ENCODE data around the gene MFAP3. TPM values are rescaled to one million over a fixed set of nuclear protein-coding genes. Genes with fewer than 3 reads are reported as not detected.

The MFAP3 gene
- polyA plus RNA-seq, 1 donor (not counting 4 experiments of a cell fraction or from before 2014, with no cell fraction given) = 43.4 TPM

DNA sequence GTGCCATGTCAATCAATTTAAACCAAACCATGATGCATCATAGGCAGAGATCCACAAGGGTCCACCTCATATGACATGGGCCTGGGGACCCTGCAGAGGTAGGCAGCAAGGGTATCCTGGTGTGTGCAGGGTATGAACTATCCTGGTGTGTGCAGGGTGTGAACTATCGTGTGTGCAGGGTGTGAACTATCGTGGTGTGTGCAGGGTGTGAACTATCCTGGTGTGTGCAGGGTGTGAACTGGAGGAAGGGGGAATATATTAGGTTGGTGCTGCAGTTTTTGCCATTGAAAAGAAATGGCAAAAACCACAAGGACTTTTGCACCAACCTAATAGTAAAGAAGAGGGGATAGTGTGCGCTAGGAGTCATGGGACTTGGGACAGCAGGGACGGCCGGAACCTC lies 50.0 kb downstream of the MFAP3 start:
- H3K4me2 ChIP-seq (ENCODE audit: control insufficient read depth, extremely low read depth, insufficient read depth, low read depth, low read length) = no peak overlapping the region
- TF ChIP-seq, protein P1, sequence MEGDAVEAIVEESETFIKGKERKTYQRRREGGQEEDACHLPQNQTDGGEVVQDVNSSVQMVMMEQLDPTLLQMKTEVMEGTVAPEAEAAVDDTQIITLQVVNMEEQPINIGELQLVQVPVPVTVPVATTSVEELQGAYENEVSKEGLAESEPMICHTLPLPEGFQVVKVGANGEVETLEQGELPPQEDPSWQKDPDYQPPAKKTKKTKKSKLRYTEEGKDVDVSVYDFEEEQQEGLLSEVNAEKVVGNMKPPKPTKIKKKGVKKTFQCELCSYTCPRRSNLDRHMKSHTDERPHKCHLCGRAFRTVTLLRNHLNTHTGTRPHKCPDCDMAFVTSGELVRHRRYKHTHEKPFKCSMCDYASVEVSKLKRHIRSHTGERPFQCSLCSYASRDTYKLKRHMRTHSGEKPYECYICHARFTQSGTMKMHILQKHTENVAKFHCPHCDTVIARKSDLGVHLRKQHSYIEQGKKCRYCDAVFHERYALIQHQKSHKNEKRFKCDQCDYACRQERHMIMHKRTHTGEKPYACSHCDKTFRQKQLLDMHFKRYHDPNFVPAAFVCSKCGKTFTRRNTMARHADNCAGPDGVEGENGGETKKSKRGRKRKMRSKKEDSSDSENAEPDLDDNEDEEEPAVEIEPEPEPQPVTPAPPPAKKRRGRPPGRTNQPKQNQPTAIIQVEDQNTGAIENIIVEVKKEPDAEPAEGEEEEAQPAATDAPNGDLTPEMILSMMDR (optimal IDR thresholded peaks at IDR 0.05 in 1 of 3, IDR thresholded peaks at IDR 0.05 in 1 of 3, conservative IDR thresholded peaks at IDR 0.05 in 1 of 3; ENCODE audit: extremely low read depth in 1 of 3, insufficient read depth in 2 of 3, low read length in 3 of 3) = no peak
- TF ChIP-seq EZH2 (IDR thresholded peaks at IDR 0.05; ENCODE audit: low read length) = no peak
- H2AFZ ChIP-seq (ENCODE audit: control insufficient read depth, low read length) = no peak overlapping the region
- H3K27me3 ChIP-seq (ENCODE audit: control insufficient read depth, extremely low read depth, insufficient read depth, low read length) = peaks cover 16% of the 10 kb centered on the region
- H3K79me2 ChIP-seq (ENCODE audit: control insufficient read depth, insufficient read depth, low read length) = no peaks in the 10 kb centered on the region
- DNase-seq (ENCODE audit: low read depth, low spot score) (no peak), FAIRE-seq (no peak)
- no peak overlapping the region for H3K27ac ChIP-seq (ENCODE audit: control insufficient read depth, insufficient read depth, low read length)
- no peaks in the 10 kb centered on the region for H3K9me3 ChIP-seq (ENCODE audit: control insufficient read depth, low read depth, low read length)
- H3K9ac ChIP-seq (ENCODE audit: control insufficient read depth, extremely low read depth, insufficient read depth, low read length) = no peak overlapping the region
- no peaks in the 10 kb centered on the region for H3K9me1 ChIP-seq (ENCODE audit: control insufficient read depth, extremely low read depth, insufficient read depth, low read length)
- dilution Hi-C loops (cut with MboI; ENCODE audit: extremely low pct_ligation_motif_present, low sequenced_read_pairs) = no loop called here
- no peaks in the 10 kb centered on the region for H3K4me1 ChIP-seq (ENCODE audit: control insufficient read depth, extremely low read depth, insufficient read depth, low read length)
- H3K36me3 ChIP-seq (ENCODE audit: control insufficient read depth in 2 of 2, extremely low read depth in 1 of 2, insufficient read depth in 2 of 2, low read length in 2 of 2) = no peaks in the 10 kb centered on the region
- H3K4me3 ChIP-seq (ENCODE audit: control insufficient read depth in 2 of 3, extremely low read depth in 1 of 3, insufficient read depth in 2 of 3, low read depth in 1 of 3, low read length in 3 of 3) = no peak overlapping the region
- no peaks in the 10 kb centered on the region for H4K20me1 ChIP-seq (ENCODE audit: control insufficient read depth, extremely low read depth, insufficient read depth, low read length)

DNA sequence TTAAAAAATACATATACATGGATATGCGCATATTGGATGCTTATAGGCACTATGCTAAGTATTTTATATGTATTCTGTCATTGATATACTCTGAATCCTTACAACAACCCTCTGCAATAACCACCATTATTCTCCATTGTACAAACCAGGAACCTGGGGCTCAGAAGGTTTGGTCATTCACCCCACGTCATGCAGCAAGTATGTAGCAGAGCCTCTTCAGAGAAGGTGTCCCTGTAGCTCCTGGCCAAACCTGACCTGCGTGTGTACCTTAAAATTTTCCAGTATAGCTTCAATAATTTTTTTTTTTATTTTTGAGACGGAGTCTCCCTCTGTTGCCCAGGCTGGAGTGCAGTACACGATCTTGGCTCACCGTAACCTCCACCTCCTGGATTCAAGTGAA lies 51.9 kb downstream of the MFAP3 start:
- no peak for TF ChIP-seq EZH2 (IDR thresholded peaks at IDR 0.05; ENCODE audit: low read length)
- TF ChIP-seq, protein P1 (optimal IDR thresholded peaks at IDR 0.05 in 1 of 3, IDR thresholded peaks at IDR 0.05 in 1 of 3, conservative IDR thresholded peaks at IDR 0.05 in 1 of 3; ENCODE audit: extremely low read depth in 1 of 3, insufficient read depth in 2 of 3, low read length in 3 of 3) = no peak
- no peak for FAIRE-seq
- no peak overlapping the region for H3K27ac ChIP-seq (ENCODE audit: control insufficient read depth, insufficient read depth, low read length)

More for the DNA sequence above, 51.9 kb downstream of the MFAP3 start:
- Histone ChIP-seq H4K20me1 (ENCODE audit: control insufficient read depth, extremely low read depth, insufficient read depth, low read length) (no peaks in the 10 kb centered on the region), H3K4me1 (ENCODE audit: control insufficient read depth, extremely low read depth, insufficient read depth, low read length) (no peaks in the 10 kb centered on the region), H3K36me3 (ENCODE audit: control insufficient read depth in 2 of 2, extremely low read depth in 1 of 2, insufficient read depth in 2 of 2, low read length in 2 of 2) (no peaks in the 10 kb centered on the region), H2AFZ (ENCODE audit: control insufficient read depth, low read length) (no peak overlapping the region), H3K4me2 (ENCODE audit: control insufficient read depth, extremely low read depth, insufficient read depth, low read depth, low read length) (no peak overlapping the region), H3K9ac (ENCODE audit: control insufficient read depth, extremely low read depth, insufficient read depth, low read length) (no peak overlapping the region), H3K9me1 (ENCODE audit: control insufficient read depth, extremely low read depth, insufficient read depth, low read length) (no peaks in the 10 kb centered on the region), H3K9me3 (ENCODE audit: control insufficient read depth, low read depth, low read length) (no peaks in the 10 kb centered on the region), H3K27me3 (ENCODE audit: control insufficient read depth, extremely low read depth, insufficient read depth, low read length) (peaks cover 16% of the 10 kb centered on the region), H3K79me2 (ENCODE audit: control insufficient read depth, insufficient read depth, low read length) (no peaks in the 10 kb centered on the region), H3K4me3 (ENCODE audit: control insufficient read depth in 2 of 3, extremely low read depth in 1 of 3, insufficient read depth in 2 of 3, low read depth in 1 of 3, low read length in 3 of 3) (no peak overlapping the region)
- dilution Hi-C loops (cut with MboI; ENCODE audit: extremely low pct_ligation_motif_present, low sequenced_read_pairs) = no loop called here
- no peak for DNase-seq (ENCODE audit: low read depth, low spot score)
